Measurements from ENCODE around the gene NELL1.
A peak's percentile ranks its signal among the peaks of the same experiment; 100 is the strongest.

The NELL1 gene

DNA sequence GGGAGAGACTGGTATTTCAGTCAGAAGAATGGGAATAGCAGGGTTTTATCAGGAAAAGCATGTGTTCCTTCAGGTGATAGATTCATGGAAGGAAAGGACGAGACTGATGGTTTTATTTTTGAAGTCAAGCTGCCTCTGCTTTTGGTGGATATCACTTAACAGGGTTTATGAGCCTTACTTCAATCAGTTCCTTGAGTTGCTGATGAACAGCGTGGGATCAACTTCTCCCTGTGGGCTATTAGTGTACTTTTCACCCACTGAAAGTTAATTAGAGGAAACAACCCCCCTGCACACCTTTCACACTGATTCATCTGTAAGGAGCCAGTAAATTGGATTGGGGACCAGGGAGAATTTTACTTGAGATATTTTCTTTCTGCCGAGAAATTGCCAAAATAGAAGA is 479.0 kb downstream of the NELL1 start:
- DNase-seq: no peak
- Mint-ChIP-seq H3K27ac (peak overlapping the region; percentile 71), H3K4me1 (peaks cover 54% of the 10 kb centered on the region), H3K27me3 (ENCODE audit: low read depth, poor library complexity) (peaks cover 3% of the 10 kb centered on the region), H3K36me3 (ENCODE audit: low read depth) (peaks cover 5% of the 10 kb centered on the region), H3K4me3 (no peak overlapping the region), H3K9me3 (peaks cover 10% of the 10 kb centered on the region)
- no peak for TF ChIP-seq CTCF (IDR thresholded peaks at IDR 0.05)

DNA sequence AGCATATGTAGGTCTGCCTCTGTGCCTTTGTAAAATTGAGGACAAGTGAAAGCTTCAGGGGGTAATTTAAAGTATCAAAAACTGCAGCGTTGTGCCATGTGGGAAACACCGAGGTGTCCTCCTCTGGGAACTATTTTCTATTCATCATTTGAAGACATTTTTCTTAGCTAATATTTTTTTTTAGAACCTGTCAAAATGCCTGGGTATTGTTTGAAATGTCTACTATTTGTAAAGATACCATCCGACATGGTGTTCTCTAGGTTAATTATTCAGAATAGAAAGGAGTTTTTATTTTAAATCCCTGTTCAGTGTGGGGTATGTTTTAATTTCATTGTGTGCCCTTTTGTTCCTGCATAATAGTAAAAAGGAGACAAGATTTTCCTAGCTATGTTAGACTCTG is 490.8 kb downstream of the NELL1 start:
- no peak for DNase-seq
- no peaks in the 10 kb centered on the region for H3K9me3 Mint-ChIP-seq
- no peaks in the 10 kb centered on the region for H3K27me3 Mint-ChIP-seq (ENCODE audit: low read depth, poor library complexity)
- H3K27ac Mint-ChIP-seq: no peak overlapping the region
- no peak overlapping the region for H3K4me3 Mint-ChIP-seq
- TF ChIP-seq CTCF (IDR thresholded peaks at IDR 0.05): no peak
- no peaks in the 10 kb centered on the region for H3K4me1 Mint-ChIP-seq
- no peaks in the 10 kb centered on the region for H3K36me3 Mint-ChIP-seq (ENCODE audit: low read depth)

GRCh38 chr11:21169639-21170038 is 500.3 kb downstream of the NELL1 start:
- Mint-ChIP-seq H3K4me3 (no peak overlapping the region), H3K36me3 (ENCODE audit: low read depth) (no peaks in the 10 kb centered on the region), H3K4me1 (no peaks in the 10 kb centered on the region), H3K27ac (no peak overlapping the region), H3K9me3 (no peaks in the 10 kb centered on the region), H3K27me3 (ENCODE audit: low read depth, poor library complexity) (peaks cover 4% of the 10 kb centered on the region)
- TF ChIP-seq CTCF (IDR thresholded peaks at IDR 0.05): no peak
- no peak for DNase-seq

GRCh38 chr11:21173476-21173875 is 504.1 kb downstream of the NELL1 start:
- no peak for DNase-seq
- no peaks in the 10 kb centered on the region for H3K9me3 Mint-ChIP-seq
- H3K27me3 Mint-ChIP-seq (ENCODE audit: low read depth, poor library complexity): peaks cover 5% of the 10 kb centered on the region
- no peak overlapping the region for H3K4me3 Mint-ChIP-seq
- no peak for TF ChIP-seq CTCF (IDR thresholded peaks at IDR 0.05)
- no peak overlapping the region for H3K27ac Mint-ChIP-seq
- peaks cover under 1% of the 10 kb centered on the region for H3K4me1 Mint-ChIP-seq
- H3K36me3 Mint-ChIP-seq (ENCODE audit: low read depth): no peaks in the 10 kb centered on the region

- Mint-ChIP-seq H3K27me3 (ENCODE audit: low read depth, poor library complexity) (peaks cover 7% of the 10 kb centered on the region), H3K4me3 (no peak overlapping the region), H3K36me3 (ENCODE audit: low read depth) (no peaks in the 10 kb centered on the region), H3K27ac (no peak overlapping the region), H3K9me3 (no peaks in the 10 kb centered on the region), H3K4me1 (peaks cover 14% of the 10 kb centered on the region)
- no peak for TF ChIP-seq CTCF (IDR thresholded peaks at IDR 0.05)
- DNase-seq: no peak
Measured at GRCh38 chr11:21174781-21175180, 505.4 kb downstream of the NELL1 start.

DNA sequence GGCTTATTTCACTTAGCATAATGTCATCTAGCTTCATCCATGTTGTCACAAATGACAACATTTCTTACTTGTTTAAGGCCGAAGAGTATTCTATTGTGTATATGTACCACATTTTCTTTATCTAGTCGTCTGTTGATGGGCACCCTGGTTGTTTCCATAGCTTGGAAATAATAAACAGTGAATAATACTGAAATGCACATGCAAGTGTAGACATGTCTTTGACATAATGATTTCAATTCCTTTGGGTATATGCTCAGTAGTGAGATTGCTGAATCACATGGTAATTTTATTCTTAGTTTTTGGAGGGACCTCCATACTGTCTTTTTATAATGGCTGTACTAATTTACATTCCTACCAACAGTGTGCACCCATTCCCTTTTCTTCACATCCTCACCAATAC is 508.0 kb downstream of the NELL1 start:
- Mint-ChIP-seq H3K9me3 (no peaks in the 10 kb centered on the region), H3K4me1 (peaks cover 15% of the 10 kb centered on the region), H3K4me3 (no peak overlapping the region), H3K36me3 (ENCODE audit: low read depth) (no peaks in the 10 kb centered on the region), H3K27me3 (ENCODE audit: low read depth, poor library complexity) (peaks cover 7% of the 10 kb centered on the region), H3K27ac (no peak overlapping the region)
- no peak for TF ChIP-seq CTCF (IDR thresholded peaks at IDR 0.05)
- no peak for DNase-seq
